ENCODE measurements around the gene MYL11.
A peak's percentile ranks its signal among the peaks of the same experiment; 100 is the strongest.

The MYL11 gene

DNA sequence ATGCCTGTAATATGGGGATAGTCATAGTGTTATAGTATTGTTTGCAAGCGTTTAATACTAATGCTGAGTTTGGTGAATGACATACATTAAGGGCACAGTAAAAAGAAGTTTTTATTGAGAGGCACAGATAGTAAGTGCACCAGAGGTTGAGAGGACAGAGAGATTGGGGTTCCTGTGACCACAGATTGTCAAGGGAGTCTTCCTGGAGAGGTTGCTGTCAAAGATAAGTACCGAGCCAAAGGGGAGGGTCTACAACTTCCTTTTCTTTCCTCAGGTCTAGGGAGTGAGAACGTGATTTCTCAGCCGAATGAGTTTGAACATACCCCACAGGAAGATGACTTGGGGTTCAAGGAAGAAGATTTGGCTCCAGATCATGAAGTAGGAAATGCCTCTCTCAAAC, 22.5 kb downstream of the MYL11 start:
- DNase-seq: peak; percentile 50

GRCh38 chr16:30397776-30398660, 23.4 kb downstream of the MYL11 start:
- DNase-seq: no peak

GRCh38 chr16:30398661-30399434, 24.2 kb downstream of the MYL11 start:
- no peak for DNase-seq

DNA sequence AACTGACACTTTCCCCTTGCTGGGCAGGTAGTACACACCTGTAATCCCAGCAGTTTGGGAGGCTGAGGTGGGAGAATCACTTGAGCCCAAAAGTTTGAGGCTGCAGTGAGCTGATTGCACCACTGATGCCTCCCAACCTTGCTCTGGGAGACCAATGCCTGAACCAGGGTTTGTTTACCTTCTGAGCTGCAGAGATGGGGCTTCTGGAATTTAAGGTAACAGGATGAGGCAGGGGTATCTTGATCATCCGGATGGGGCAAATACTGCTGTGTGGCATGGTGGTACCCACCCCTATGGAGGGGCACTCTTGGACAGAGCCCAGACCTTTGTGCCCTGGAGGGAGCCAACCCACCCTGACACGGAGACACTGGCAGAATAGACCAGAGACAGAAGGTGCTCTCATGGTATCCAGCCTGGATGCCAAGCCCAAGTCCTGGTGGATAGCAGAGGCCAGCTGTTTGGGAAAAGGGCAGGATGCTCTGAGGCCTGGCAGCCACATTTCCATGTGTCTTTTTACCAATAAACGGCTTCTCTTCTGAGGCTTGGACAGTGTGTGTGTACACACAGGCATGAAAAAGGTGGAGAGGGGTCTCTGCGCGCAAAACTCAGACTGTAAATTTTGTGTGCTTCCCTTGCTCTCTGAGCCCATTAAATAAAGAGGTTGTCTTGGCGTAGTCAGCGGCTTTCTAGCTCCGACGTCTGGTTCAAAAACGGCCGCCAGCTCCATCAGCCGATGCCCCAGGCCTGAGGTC, 25.0 kb downstream of the MYL11 start:
- DNase-seq: no peak

DNA sequence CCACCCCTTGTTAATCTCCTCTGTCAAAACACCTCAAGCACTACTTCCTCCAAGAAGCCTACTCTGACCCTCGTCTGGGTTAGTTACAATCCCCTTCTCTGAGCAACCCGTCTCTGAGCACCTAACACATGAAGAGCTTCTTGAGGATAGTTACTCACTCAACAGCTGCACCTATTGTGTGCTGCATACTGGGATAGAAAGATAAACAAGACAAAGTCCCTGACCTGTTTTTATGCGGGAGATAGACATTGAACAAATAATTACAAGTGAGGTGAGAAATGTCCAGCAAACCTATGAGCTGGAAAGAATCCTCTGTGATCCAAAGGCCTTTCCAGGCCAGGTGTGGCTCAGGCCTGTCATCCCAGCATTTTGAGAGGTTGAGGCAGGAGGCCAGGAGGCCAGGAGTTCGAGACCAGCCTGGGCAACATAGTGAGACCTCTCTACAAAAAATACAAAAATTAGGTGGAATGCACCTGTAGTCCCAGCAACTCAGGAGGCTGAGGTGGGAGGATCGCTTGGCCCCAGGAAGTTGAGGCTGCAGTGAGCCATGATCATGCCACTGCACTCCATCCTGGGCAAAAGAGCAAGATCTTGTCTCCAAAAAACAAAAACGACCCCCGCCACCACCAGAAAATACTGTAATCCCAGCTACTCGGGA, 27.3 kb downstream of the MYL11 start:
- no peak for DNase-seq

DNA sequence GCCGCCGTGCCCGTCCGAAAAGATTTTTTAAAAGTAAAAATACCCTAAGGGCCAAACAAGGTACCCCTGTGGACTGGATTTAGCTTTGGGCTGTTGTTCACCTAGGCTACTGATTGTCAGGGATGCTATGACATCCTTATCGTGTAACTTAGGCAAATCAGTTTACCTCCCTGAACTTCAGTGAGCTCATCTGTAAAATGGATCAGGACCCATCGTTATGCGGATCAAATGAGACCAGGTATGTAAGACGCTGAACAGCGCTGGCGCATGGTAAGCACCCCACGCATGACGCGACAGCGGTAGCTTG, 32.1 kb downstream of the MYL11 start:
- no peak for DNase-seq

DNA sequence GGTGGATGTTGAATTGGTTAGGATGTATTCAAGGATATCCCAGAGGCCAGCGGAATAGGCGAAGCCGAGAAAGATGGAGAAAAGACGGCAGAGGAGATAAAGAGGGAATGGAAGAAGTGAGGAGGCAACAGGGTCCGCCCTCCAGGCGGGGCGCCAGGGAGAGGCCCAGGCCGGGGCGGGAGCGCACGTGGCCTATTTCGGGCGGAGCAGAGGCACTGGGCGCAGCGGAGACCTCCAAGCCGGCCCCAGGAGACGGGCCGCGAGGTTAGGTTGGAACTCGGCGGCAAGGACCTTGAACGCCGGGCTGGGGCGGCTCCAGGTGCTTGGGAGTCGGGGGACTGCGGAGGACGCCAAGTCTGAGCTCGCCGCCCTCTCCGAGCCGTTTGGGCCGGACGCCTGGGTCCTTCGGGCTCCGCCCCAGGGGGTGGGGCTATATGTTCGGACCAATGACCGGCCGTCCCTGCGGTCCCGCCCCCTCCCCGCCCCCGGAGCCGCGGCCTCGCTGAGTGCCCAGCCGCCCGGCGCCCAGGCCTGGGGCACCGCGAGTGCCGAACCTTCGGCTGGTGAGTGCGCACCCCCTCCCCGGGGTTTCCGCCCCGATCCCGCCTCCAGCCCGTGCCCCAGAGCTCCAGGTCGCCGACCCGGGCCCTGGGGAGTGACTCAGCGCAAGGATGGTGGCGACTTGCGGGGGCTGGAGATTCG, 32.7 kb downstream of the MYL11 start, which contains the start of gene ZNF771:
Gene ZNF771, plus strand, starts transcription at position 505 of the 702 bp plus-strand sequence. CDS start 448 bp downstream, outside the sequence.
- peak; percentile 90 for DNase-seq

GRCh38 chr16:30407804-30408534, 33.4 kb downstream of the MYL11 start:
- no peak for DNase-seq

DNA sequence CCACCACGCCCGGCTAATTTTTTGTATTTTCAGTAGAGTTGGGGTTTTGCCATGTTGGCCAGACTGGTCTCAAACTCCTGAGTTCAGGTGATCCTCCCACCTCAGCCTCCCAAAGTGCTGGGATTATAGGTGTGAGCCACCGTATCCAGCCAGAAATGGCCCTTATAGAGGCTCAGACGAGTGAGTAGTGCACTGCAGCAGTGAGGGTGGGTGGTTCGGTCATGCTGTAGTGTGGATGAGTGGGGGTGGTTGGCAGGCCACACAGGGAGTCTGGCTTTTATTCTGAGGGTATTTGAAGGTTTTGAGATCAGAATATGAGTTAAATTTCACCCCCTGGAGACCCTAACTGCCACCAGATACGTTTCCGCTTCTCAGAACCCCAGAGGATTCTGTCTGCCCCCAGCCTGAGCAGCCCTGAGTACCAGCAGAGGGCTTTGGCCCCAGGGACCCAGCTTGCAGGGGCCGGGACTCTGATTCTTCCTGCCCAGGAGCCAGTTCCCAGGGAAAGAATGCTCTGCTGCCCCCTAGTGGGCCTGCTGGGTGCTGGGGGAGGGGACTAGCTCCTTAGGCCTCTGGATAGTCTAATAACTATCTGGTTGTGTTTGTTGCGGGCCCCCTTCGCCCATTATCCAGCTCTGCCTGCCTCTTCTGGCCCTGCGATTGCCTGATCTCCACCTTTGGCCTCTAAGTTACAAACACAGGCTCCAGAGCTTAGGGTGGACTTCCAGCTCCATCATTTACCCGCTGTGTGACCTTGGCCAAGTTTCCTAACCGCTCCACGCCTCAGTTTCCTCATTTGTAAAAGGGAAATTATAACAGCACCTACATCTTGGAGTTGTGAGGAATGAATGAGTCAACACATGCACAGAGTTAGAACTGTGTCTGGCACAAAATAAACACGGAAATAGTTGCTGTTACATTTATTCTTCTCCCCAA, 34.8 kb downstream of the MYL11 start:
- DNase-seq: peak; percentile 92

DNA sequence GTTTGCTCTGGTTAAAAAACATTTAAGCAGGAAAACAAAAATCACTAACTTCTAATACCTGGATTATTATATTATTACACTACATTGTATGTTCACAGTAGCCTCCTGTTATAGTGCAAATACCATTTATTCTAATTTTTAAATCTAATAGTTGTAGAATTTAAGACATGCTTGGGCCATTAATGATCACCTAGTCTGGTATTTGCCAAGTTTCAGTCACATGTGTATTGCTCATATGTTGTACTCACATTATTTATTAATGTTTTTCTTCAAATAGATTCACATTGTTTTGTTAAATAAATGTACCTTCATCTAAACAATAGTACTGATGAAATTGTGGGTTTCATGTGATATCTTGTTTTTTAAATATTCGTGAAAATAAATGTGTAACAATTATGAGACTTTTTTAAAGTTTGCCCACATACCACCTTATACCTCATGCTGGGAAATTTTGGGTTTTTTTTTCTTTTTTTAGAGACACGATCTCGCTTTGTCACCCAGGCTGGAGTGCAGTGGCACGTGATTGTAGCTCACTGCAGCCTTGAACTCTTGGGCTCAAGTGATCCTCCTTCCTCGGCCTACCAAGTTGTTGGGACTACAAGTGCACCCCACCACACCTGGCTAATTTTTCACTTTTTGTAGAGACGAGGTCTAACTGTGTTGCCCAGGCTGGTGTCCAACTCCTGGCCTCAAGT, 38.7 kb downstream of the MYL11 start:
- DNase-seq: no peak

DNA sequence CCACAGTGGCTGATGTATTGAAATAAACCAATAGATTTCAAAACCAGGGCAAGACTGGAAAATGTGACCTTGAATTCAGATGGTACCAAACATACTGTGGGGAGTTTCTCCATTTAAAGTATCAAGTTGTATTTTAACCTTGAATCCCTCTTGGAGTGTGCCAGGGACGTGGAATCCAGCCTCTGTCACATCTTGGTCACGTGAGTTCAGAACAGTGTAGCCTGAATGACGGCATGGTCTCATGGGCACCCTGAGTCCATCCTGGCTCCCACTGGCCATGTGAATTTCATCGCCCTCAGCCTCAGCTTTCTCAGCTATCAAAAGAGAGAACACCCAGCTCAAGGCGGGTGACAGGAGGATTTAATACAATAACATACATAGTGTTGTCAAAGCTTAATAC, 39.6 kb downstream of the MYL11 start:
- no peak for DNase-seq

DNA sequence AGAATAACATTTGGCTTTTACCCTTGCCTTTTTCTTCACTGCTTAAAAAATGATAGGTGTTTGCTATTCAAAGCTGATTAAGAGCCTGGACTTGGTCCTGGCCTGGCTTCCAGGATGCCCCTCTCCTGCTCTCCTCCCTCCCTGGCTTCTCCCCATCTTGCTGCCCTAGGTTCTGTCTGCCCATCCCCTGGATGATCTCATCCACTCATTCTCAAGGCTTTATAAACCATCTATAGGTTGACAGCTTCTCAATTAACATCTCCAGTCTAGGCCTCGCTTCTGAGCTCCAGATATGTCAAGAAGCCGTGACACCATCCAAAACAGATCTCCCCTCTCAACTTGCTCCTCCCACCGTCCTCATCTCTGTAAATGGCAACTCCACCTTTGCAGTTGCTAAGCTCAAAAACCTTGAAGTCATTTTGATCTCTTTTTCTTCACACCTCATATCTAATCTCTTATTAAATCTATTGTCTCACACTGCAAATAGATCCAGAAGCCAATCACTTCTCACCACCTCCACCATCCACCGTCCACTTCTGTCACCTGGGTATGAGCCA, 41.5 kb downstream of the MYL11 start:
- no peak for DNase-seq

DNA sequence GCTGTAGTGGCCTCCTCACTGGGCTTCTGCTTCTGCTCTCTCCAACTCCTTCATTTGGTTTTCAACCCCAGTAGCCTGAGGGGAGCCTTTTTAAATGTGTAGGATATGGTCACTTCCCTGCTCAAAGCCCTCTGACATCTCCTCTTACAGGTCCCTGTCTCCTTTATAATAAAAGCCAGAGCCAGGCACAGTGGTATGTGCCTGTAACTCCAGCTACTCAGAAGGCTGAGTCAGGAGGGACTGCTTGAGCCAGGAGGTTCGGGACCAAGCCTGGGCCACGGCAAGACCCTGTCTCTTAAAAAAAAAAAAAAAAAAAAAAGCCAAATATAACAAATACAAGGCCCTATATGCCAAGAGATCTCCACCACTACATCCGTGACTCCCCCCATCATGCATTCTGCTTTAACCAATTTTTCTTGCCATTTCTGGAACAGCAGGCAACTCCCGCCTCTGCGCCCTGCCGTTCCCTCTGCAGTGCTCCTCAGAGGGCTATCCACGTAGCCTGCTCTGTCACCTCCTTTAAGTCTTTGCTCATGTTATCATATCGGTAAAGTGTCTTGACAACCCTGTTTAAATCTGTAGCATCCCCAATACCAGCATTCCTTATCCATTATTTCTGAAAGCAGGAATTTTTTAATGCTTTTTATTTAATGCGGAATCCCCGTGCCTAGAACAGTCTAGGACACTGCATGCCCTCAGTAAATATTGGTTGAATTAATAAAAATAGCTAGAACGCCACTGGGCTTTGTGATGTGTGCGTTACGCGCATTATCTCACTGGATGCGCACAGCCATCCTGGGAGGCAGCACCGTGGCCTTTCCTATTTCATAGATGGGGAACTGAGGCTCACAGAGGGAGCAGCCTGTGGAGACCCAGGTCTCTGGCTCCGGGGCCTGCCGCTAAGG, 42.3 kb downstream of the MYL11 start:
- no peak for DNase-seq

DNA sequence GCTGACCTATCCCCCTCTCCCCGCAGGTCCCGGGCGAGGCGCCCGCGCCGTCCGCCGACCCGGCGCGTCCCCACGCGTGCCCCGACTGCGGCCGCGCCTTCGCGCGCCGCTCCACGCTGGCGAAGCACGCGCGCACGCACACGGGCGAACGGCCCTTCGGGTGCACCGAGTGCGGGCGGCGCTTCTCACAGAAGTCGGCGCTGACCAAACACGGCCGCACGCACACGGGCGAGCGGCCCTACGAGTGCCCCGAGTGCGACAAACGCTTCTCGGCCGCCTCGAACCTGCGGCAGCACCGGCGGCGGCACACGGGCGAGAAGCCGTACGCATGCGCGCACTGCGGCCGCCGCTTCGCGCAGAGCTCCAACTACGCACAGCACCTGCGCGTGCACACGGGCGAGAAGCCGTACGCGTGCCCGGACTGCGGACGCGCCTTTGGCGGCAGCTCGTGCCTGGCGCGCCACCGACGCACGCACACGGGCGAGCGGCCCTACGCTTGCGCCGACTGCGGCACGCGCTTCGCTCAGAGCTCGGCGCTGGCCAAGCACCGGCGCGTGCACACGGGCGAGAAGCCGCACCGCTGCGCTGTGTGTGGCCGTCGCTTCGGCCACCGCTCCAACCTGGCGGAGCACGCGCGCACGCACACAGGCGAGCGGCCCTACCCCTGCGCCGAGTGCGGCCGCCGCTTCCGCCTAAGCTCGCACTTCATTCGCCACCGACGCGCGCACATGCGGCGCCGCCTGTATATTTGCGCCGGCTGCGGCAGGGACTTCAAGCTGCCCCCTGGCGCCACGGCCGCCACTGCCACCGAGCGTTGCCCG, 43.1 kb downstream of the MYL11 start:
- peak; percentile 95 for DNase-seq

DNA sequence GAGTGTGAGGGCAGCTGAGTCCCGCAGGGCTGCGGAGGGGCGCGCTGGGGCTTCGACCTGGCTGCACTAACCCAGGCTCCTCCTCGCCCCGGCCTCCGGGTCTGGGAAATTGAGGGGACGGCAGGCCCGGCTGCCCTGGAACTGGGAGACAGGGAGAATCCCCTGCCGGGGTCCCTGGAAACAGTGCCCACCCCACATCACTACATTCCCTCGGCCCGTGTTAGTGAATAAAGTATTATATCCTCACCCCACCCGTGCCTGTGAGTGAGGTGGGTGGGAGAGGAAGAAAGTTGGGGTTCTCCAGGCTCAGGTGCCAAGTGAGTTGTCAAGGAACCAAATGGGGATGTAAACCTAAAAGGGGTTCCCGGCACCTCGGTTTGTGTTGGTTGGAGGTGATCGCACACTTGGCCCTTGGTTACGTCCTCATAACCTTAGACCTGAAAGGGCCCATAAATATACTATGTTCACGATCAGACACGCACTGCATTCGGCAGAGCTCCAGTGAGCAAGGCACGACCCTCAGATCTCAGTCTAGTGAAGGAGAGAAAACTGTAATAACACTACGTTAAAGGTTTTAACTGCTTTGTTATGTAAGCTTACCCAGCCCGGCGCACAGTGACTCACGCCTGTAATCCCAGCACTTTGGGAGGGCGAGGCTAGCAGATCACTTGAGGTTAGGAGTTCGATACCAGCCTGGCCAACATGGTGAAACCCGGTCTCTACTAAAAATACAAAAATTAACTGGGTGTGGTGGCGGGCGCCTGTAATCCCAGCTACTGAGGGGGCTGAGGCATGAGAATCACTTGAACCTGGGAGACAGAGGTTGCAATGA, 44.0 kb downstream of the MYL11 start:
- DNase-seq: peak; percentile 20

- DNase-seq: no peak
Observed at GRCh38 chr16:30421010-30421409, 46.4 kb downstream of the MYL11 start.

Measured in hematopoietic multipotent progenitor cell treated with erythropoietin and hydrocortisone succinate and interleukin-3 and kit ligand, for 8 days (in vitro differentiated cells).